Psoas muscle (tissue), 8 donors: Measurements from ENCODE around the gene TPCN2. TPM values are rescaled to one million over a fixed set of nuclear protein-coding genes. Genes with fewer than 3 reads are reported as not detected.

ENCODE experiments used
- ATAC-seq, 4 donors: fragments of 200-7000 bp; cut with Tn5 transposase; one replicate each; pipeline ENCODE4 v1.9.1; 2020; ENCODE audit warnings: moderate library complexity in 3 of 4, mild to moderate bottlenecking in 2 of 4
- DNase-seq, 2 donors: peaks; one replicate each; pipeline ENCODE4 v3.0.0-alpha.2; 2020
- H3K27ac ChIP-seq: fragments of 200-600 bp; one replicate; pipeline ENCODE4 v1.8.0; 2022
- H3K27me3 ChIP-seq, 3 donors: fragments of 200-600 bp in 1 of 3; one replicate each; pipeline versions ENCODE4 v1.6.1 to v1.8.0; 2013 to 2022; ENCODE audit warnings: low read length in 2 of 3, mild to moderate bottlenecking in 2 of 3, moderate library complexity in 1 of 3; ENCODE audit not compliant: insufficient read depth in 3 of 3
- H3K36me3 ChIP-seq, 2 donors: fragments of 200-600 bp in 1 of 2; one replicate each; pipeline versions ENCODE4 v1.6.1 to v1.8.0; 2013 to 2022; ENCODE audit warnings: low read depth in 1 of 2, mild to moderate bottlenecking in 1 of 2, moderate library complexity in 1 of 2; ENCODE audit not compliant: insufficient read depth in 1 of 2
- H3K4me1 ChIP-seq: fragments of 200-600 bp; one replicate; pipeline ENCODE4 v1.8.0; 2022
- H3K4me3 ChIP-seq: fragments of 200-600 bp; one replicate; pipeline ENCODE4 v1.8.0; 2022; ENCODE audit warnings: mild to moderate bottlenecking
- H3K9me3 ChIP-seq: fragments of 200-600 bp; one replicate; pipeline ENCODE4 v1.8.0; 2022
- CTCF ChIP-seq: fragments of 200-600 bp; IDR thresholded peaks from one replicate; pipeline ENCODE4 v1.8.0; 2022; ENCODE audit warnings: antibody characterized with exemption
- WGBS, 3 donors: extraction: QIAGEN DNeasy Blood & Tissue Kit; methylation state at CpG; one replicate each; pipeline versions ENCODE4 v1.1.6 to v1.1.7; 2013; 5-methylcytosine and 5-hydroxymethylcytosine counted together
- intact Hi-C, 2 donors: fragments of 100-400 bp; cut with DNase I; formaldehyde crosslinking; loops; one replicate each; pipeline versions ENCODE4 v1.11.0 to v1.14.2; 2022
- polyA plus RNA-seq, 3 donors: library from polyadenylated mRNA; stranded (reverse); fragments of 200-250 nt; gene quantifications; one replicate each; pipeline ENCODE4 v1.2.3, GENCODE V29; 2013
- total RNA-seq, 4 donors: library from RNA; stranded (reverse); fragmentation: NEBNext Ultra II Directional in 2 of 4; extraction: Animal tissue kit (Norgen Biotek cat#: 25700) in 2 of 4; gene quantifications; one replicate each; pipeline versions ENCODE4 v1.2.1 to v1.2.4, GENCODE V29; 2021 to 2023
- donor health status: healthy with polysubstance abuse.
- donor health status: DM: no; HTN: no; CAD: no; lungs with moderate emphysema.
- donor health status: Bipolar disorder and iron deficiency.
- donor health status: healthy.
- donor health status: DM: yes; HTN: yes; CAD: no.
- donor health status: DM: no; HTN: no; CAD: no.
- donor health status: DM: no; HTN: no; CAD: no.
- donor health status: DM: yes; HTN: yes; CAD: no.

TPCN2 gene
- total and polyA plus RNA-seq, 7 donors, result 2.2 to 6.0 (median 3.5) TPM

GRCh38 chr11:69009441-69010211 is 39.1 kb upstream of the TPCN2 start:
- intact Hi-C loops, result no loop called here
- H3K27me3 ChIP-seq, result peaks cover 0 to 78% (median 21%) of the 10 kb centered on the region in 3 donors

GRCh38 chr11:69010361-69010891 is 38.3 kb upstream of the TPCN2 start:
- Histone ChIP-seq H3K9me3 (no peaks in the 10 kb centered on the region), H3K36me3 (no peaks in the 10 kb centered on the region), H3K4me1 (peaks cover 11% of the 10 kb centered on the region), H3K4me3 (peak overlapping the region; percentile 53), H3K27me3 (peaks cover 0 to 74% (median 24%) of the 10 kb centered on the region in 3 donors), H3K27ac (peak overlapping the region; percentile 41)
- no peak for ATAC-seq
- peak in 1 of 2 donors; percentile 47 for DNase-seq
- WGBS, 3 donors, result 28 to 47% (median 30%) methylated on average over 9 of the region's 9 CpGs
- intact Hi-C loops, result no loop called here
- TF ChIP-seq CTCF, result no peak

More at GRCh38 chr11:69009441-69010211, 39.1 kb upstream of the TPCN2 start:
- Histone ChIP-seq H3K4me1 (peaks cover 11% of the 10 kb centered on the region), H3K27ac (peak overlapping the region; percentile 4), H3K9me3 (no peaks in the 10 kb centered on the region), H3K36me3 (no peaks in the 10 kb centered on the region), H3K4me3 (no peak overlapping the region)
- DNase-seq, result peak in 1 of 2 donors; percentile 48
- WGBS, 3 donors, result 65 to 73% (median 72%) methylated on average over 15 to 16 of the region's 16 CpGs
- ATAC-seq, result no peak
- no peak for TF ChIP-seq CTCF

GRCh38 chr11:69010964-69011623 is 37.6 kb upstream of the TPCN2 start:
- H3K9me3 ChIP-seq, result no peaks in the 10 kb centered on the region
- peaks cover 0 to 74% (median 24%) of the 10 kb centered on the region in 3 donors for H3K27me3 ChIP-seq
- H3K27ac ChIP-seq, result peak overlapping the region; percentile 41
- 8 to 13% (median 8%) methylated on average over 38 to 43 of the region's 43 CpGs for WGBS, 3 donors
- H3K4me3 ChIP-seq, result peak overlapping the region; percentile 53
- intact Hi-C loops, result no loop called here
- ATAC-seq (peak in 3 of 4 donors; percentile 54 to 65 (median 62)), DNase-seq (peak; percentile 79 to 82)
- no peaks in the 10 kb centered on the region for H3K36me3 ChIP-seq
- no peak for TF ChIP-seq CTCF
- peaks cover 11% of the 10 kb centered on the region for H3K4me1 ChIP-seq

GRCh38 chr11:69011624-69012091 is 37.1 kb upstream of the TPCN2 start:
- DNase-seq, result peak in 1 of 2 donors; percentile 40
- H3K4me3 ChIP-seq, result peak overlapping the region; percentile 53
- peaks cover 0 to 69% (median 24%) of the 10 kb centered on the region in 3 donors for H3K27me3 ChIP-seq
- H3K27ac ChIP-seq, result no peak overlapping the region
- intact Hi-C loops, result no loop called here
- TF ChIP-seq CTCF, result no peak
- H3K9me3 ChIP-seq, result no peaks in the 10 kb centered on the region
- H3K36me3 ChIP-seq, result no peaks in the 10 kb centered on the region
- H3K4me1 ChIP-seq, result peaks cover 11% of the 10 kb centered on the region
- no peak for ATAC-seq
- WGBS, 3 donors, result 42 to 64% (median 45%) methylated on average over 9 of the region's 9 CpGs
